Measurements from ENCODE around the gene PODXL2.

GRCh38 chr3:127707851-127708411 lies 78.9 kb downstream of the PODXL2 start:
- TF ChIP-seq PAX5 (IDR thresholded peaks at IDR 0.05; ENCODE audit: insufficient read depth, low read length, severe bottlenecking) (no peak), POLR2AphosphoS5 (IDR thresholded peaks at IDR 0.05; ENCODE audit: low read depth, low read length) (no peak), TAF1 (IDR thresholded peaks at IDR 0.05; ENCODE audit: low read depth, low read length) (no peak), POLR2A (IDR thresholded peaks at IDR 0.05; ENCODE audit: low read depth, low read length) (no peak)
